Neural cell (in vitro differentiated cells): ENCODE measurements around the gene HMCN2. TPM values are rescaled to one million over a fixed set of nuclear protein-coding genes. Genes with fewer than 3 reads are reported as not detected.
A peak's percentile ranks its signal among the peaks of the same experiment; 100 is the strongest.

Experiments used
- H2AFZ ChIP-seq: fragments of 200-600, 300-800 bp; sonication (generic), shearing (Covaris generic); 2 replicates; pipeline ENCODE4 v1.6.0; 2014; ENCODE audit warnings: low read depth, mild to moderate bottlenecking, antibody characterized with exemption, low read length, moderate library complexity
- H3F3A ChIP-seq: fragments of 200-600 bp; shearing (Covaris generic); 2 replicates; pipeline ENCODE4 v1.6.1; 2016; ENCODE audit warnings: mild to moderate bottlenecking, moderate library complexity, mixed read lengths, antibody characterized with exemption, low read length; ENCODE audit not compliant: insufficient read depth, poor library complexity, severe bottlenecking
- H3K27ac ChIP-seq: fragments of 200-600, 300-800 bp; sonication (generic), shearing (Covaris generic); 2 replicates; pipeline ENCODE4 v1.5.1; 2014; ENCODE audit warnings: mild to moderate bottlenecking, low read length, moderate library complexity
- H3K27me3 ChIP-seq: fragments of 300-800, 200-600 bp; sonication (generic), shearing (Covaris generic); 2 replicates; pipeline ENCODE4 v1.6.0; 2014; ENCODE audit warnings: mild to moderate bottlenecking, low read depth, low read length, moderate library complexity; ENCODE audit not compliant: insufficient read depth
- H3K36me3 ChIP-seq: fragments of 300-800, 200-600 bp; sonication (generic), shearing (Covaris generic); 2 replicates; pipeline ENCODE4 v1.5.1; 2014; ENCODE audit warnings: mild to moderate bottlenecking, antibody characterized with exemption, low read length, moderate library complexity; ENCODE audit not compliant: insufficient read depth
- H3K4me2 ChIP-seq: fragments of 300-800, 200-600 bp; sonication (generic), shearing (Covaris generic); 2 replicates; pipeline ENCODE4 v1.6.0; 2014; ENCODE audit warnings: mild to moderate bottlenecking, low read length
- H3K4me3 ChIP-seq: fragments of 300-800, 200-600 bp; sonication (generic), shearing (Covaris generic); 2 replicates; pipeline ENCODE4 v1.5.1; 2014; ENCODE audit warnings: mild to moderate bottlenecking, low read length, moderate library complexity
- H3K79me2 ChIP-seq: fragments of 200-600 bp; shearing (Covaris generic); replicated peaks from 2 replicates; pipeline ENCODE4 v1.6.0; 2014; ENCODE audit warnings: mild to moderate bottlenecking, low read length, moderate library complexity; ENCODE audit not compliant: insufficient read depth
- H3K9ac ChIP-seq: fragments of 300-800, 200-600 bp; sonication (generic), shearing (Covaris generic); 2 replicates; pipeline ENCODE4 v1.6.1; 2016; ENCODE audit warnings: mild to moderate bottlenecking, low read length, mixed read lengths
- H3K9me2 ChIP-seq: fragments of 200-600 bp; shearing (Covaris generic); 2 replicates; pipeline ENCODE4 v1.6.1; 2016; ENCODE audit warnings: mild to moderate bottlenecking, low read length, mixed read lengths; ENCODE audit not compliant: insufficient read depth
- H3K9me3 ChIP-seq: fragments of 200-600, 300-800 bp; sonication (generic), shearing (Covaris generic); 2 replicates; pipeline ENCODE4 v1.6.1; 2016; ENCODE audit warnings: mild to moderate bottlenecking, mixed run types, low read length, moderate library complexity, mixed read lengths
- H4K20me1 ChIP-seq: fragments of 200-600 bp; shearing (Covaris generic); 2 replicates; pipeline ENCODE4 v1.6.1; 2016; ENCODE audit warnings: mild to moderate bottlenecking, mixed run types; ENCODE audit not compliant: insufficient read depth
- EP300 ChIP-seq: fragments of 450-650 bp; conservative IDR thresholded peaks from 2 replicates; pipeline ENCODE4 v1.6.1; 2014; ENCODE audit warnings: antibody characterized with exemption, mild to moderate bottlenecking, moderate library complexity; ENCODE audit not compliant: poor library complexity, severe bottlenecking
- EZH2 ChIP-seq: fragments of 200-600, 300-800 bp; shearing (Covaris generic), sonication (generic); IDR thresholded peaks from 2 replicates; pipeline ENCODE4 v1.6.1; 2014; ENCODE audit warnings: antibody characterized with exemption, low read length, borderline replicate concordance, mild to moderate bottlenecking; ENCODE audit not compliant: insufficient read depth, poor library complexity, severe bottlenecking
- MXI1 ChIP-seq: fragments of 450-650 bp; conservative IDR thresholded peaks from 2 replicates; pipeline ENCODE4 v1.6.1; 2014; ENCODE audit warnings: antibody characterized with exemption, mild to moderate bottlenecking; ENCODE audit not compliant: poor library complexity, severe bottlenecking
- POLR2AphosphoS5 ChIP-seq: IDR thresholded peaks from 2 replicates; pipeline ENCODE4 v1.6.1; 2012
- RAD21 ChIP-seq: fragments of 450-650 bp; conservative IDR thresholded peaks from 2 replicates; pipeline ENCODE4 v1.6.1; 2014; ENCODE audit warnings: antibody characterized with exemption, mild to moderate bottlenecking, moderate library complexity
- REST ChIP-seq: IDR thresholded peaks from 2 replicates; pipeline ENCODE4 v1.6.1; 2012; ENCODE audit warnings: borderline replicate concordance
- SMC3 ChIP-seq: fragments of 450-650 bp; conservative IDR thresholded peaks from 2 replicates; pipeline ENCODE4 v1.6.1; 2014; ENCODE audit warnings: antibody characterized with exemption, mild to moderate bottlenecking, moderate library complexity; ENCODE audit not compliant: poor library complexity
- TAF1 ChIP-seq: IDR thresholded peaks from 2 replicates; pipeline ENCODE4 v1.6.1; 2012; ENCODE audit warnings: low read depth
- polyA plus RNA-seq: library from polyadenylated mRNA; depleted of rRNA; stranded (reverse); fragments of >200 nt; gene quantifications from 2 replicates; pipeline ENCODE4 v1.2.3, GENCODE V29; 2014
- TF ChIP-seq, protein P1 (sequence below): fragments of 450-650 bp; IDR thresholded peaks from 2 replicates; pipeline ENCODE4 v1.5.1; 2014; ENCODE audit warnings: antibody characterized with exemption, mild to moderate bottlenecking, moderate library complexity; ENCODE audit not compliant: poor library complexity, severe bottlenecking

Gene HMCN2
- polyA plus RNA-seq, 1 donor from 2014 or later: 1.7 TPM

DNA sequence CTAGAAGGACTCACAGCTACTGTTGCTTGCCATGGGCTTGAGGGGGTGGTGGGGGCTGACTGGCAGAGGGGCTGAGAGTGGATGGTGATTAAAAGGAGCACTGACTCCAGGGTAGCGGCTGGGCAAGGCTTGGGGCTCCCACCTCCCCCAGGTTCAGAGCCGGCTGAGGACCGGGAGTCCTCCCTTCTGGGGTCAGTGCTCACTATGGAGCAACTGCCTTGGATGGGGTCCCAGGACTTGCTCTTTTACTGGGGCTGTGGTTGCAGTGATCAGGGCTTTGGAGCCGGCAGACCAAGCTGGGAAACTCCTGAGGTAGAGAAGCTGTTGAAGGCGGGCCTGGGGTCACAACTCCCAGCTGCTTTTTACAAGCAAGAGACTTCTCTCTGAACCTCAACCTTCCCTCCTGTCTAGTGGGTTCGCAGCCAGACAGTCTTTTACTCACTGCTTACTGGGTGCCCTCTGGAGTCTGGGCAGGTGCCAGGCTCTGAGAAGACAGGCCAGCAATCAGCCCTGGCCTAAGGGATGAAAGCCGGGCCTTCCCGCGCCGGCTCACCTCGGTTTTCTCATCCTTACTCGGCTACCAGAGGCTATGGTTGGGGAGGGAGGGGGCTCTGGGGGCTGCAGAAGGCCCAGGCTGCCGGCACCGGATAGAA is 178.4 kb downstream of the HMCN2 start:
- Histone ChIP-seq H3K27me3 (peaks cover 26% of the 10 kb centered on the region), H2AFZ (no peak overlapping the region)

GRCh38 chr9:130444565-130445221 is 179.1 kb downstream of the HMCN2 start, which contains the start of gene ASS1:
TSS of gene ASS1 (plus strand) at chr9:130444961. CDS start at chr9:130452229, 7,268 bp downstream.
- H2AFZ ChIP-seq: no peak within 1 kb of the TSS
- no peak within 1 kb of the TSS for H3K27ac ChIP-seq
- no peaks in the 10 kb centered on the region for H3K9me2 ChIP-seq
- no peak for TF ChIP-seq REST
- TF ChIP-seq, protein P1, sequence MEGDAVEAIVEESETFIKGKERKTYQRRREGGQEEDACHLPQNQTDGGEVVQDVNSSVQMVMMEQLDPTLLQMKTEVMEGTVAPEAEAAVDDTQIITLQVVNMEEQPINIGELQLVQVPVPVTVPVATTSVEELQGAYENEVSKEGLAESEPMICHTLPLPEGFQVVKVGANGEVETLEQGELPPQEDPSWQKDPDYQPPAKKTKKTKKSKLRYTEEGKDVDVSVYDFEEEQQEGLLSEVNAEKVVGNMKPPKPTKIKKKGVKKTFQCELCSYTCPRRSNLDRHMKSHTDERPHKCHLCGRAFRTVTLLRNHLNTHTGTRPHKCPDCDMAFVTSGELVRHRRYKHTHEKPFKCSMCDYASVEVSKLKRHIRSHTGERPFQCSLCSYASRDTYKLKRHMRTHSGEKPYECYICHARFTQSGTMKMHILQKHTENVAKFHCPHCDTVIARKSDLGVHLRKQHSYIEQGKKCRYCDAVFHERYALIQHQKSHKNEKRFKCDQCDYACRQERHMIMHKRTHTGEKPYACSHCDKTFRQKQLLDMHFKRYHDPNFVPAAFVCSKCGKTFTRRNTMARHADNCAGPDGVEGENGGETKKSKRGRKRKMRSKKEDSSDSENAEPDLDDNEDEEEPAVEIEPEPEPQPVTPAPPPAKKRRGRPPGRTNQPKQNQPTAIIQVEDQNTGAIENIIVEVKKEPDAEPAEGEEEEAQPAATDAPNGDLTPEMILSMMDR: no peak
- TF ChIP-seq MXI1: peak; percentile 16
- no peak for TF ChIP-seq EP300
- no peak for TF ChIP-seq POLR2AphosphoS5
- H3K9ac ChIP-seq: peak within 1 kb of the TSS; percentile 41
- no peaks in the 10 kb centered on the region for H3K79me2 ChIP-seq
- H3K36me3 ChIP-seq: no peaks in the 10 kb centered on the region
- H3F3A ChIP-seq: no peaks in the 10 kb centered on the region
- peaks cover 26% of the 10 kb centered on the region for H3K27me3 ChIP-seq
- no peaks in the 10 kb centered on the region for H3K9me3 ChIP-seq
- no peaks in the 10 kb centered on the region for H4K20me1 ChIP-seq
- H3K4me2 ChIP-seq: no peak within 1 kb of the TSS
- H3K4me3 ChIP-seq: peak within 1 kb of the TSS; percentile 64

More for the DNA sequence above, 178.4 kb downstream of the HMCN2 start:
- Histone ChIP-seq H3K79me2 (no peaks in the 10 kb centered on the region), H3K9ac (no peak overlapping the region), H3K27ac (no peak overlapping the region), H3K9me2 (no peaks in the 10 kb centered on the region), H3K4me2 (no peak overlapping the region), H3K36me3 (no peaks in the 10 kb centered on the region), H3K9me3 (no peaks in the 10 kb centered on the region), H4K20me1 (no peaks in the 10 kb centered on the region), H3F3A (no peaks in the 10 kb centered on the region), H3K4me3 (peak overlapping the region; percentile 64)
- no peak for TF ChIP-seq RAD21
- no peak for TF ChIP-seq MXI1
- no peak for TF ChIP-seq TAF1
- no peak for TF ChIP-seq POLR2AphosphoS5
- TF ChIP-seq REST: no peak
- no peak for TF ChIP-seq EP300
- TF ChIP-seq SMC3: no peak
- TF ChIP-seq, protein P1: no peak
- TF ChIP-seq EZH2: no peak
